HG02870 (cell line): ENCODE results near the gene DUSP22.
"Not testable (repeated sequence)": the region's sequence is repeated elsewhere in the genome, so short reads cannot be mapped to it uniquely, and the experiment has no call there.

Experiments used
- ATAC-seq: cut with Tn5 transposase; IDR thresholded peaks from one replicate; pipeline ENCODE4 v1.9.1; 2021; ENCODE audit warnings: mild to moderate bottlenecking, moderate library complexity; ENCODE audit not compliant: unreplicated experiment

Gene DUSP22

DNA sequence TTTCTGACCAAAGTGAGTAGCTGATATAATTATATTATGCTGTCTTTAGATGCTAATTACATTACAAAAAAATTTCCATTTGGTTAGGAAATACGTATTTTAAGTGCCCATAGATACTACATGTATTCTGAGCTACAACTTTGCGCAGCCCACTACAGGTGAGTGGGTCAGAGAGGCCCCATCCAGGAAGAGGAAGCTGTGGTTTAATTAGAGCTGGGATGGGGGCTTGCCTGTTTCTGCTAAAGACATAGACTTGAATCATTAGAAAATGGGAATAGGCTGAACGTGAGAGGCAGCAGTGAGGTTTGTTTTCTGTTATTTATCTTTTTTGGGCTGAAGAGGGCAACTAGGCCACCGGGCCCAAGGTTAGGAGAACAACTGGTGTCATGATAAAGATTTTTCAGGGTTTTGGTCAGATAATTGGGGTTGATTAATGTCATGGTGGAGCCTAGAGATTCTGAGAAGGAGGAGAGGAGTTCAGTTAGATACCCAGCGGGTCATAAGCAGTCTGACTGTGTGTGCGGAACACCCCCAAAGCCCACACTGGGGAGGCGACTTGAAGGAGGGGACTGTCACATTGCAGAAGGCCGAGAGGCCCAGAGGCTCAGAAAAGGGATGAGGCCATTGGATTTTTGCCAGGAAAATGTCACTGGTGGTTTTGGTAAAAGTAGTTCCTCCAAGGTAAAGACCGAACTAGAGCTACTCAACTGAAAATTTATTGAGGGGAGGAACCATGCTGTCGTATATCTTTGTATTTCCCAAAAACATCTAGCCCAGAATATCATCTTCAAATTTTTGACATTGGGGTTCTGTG, 84.7 kb downstream of the DUSP22 start:
- ATAC-seq: no peak

DNA sequence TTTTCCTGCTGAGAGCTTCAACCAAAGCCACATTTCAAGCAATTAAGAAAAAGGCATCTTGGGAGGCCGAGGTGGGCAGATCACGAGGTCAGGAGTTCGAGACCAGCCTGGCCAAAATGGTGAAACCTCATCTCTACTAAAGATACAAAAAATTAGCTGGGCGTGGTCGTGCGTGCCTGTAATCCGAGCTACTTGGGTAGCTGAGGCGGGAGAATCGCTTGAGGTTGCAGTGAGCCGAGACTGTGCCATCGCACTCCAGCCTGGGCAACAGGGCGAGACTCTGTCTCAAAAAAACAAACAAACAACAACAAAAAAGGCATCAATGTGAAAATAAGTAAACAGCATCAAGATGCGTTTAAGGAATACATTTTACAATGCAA, 85.3 kb downstream of the DUSP22 start:
- ATAC-seq: not testable (repeated sequence)

DNA sequence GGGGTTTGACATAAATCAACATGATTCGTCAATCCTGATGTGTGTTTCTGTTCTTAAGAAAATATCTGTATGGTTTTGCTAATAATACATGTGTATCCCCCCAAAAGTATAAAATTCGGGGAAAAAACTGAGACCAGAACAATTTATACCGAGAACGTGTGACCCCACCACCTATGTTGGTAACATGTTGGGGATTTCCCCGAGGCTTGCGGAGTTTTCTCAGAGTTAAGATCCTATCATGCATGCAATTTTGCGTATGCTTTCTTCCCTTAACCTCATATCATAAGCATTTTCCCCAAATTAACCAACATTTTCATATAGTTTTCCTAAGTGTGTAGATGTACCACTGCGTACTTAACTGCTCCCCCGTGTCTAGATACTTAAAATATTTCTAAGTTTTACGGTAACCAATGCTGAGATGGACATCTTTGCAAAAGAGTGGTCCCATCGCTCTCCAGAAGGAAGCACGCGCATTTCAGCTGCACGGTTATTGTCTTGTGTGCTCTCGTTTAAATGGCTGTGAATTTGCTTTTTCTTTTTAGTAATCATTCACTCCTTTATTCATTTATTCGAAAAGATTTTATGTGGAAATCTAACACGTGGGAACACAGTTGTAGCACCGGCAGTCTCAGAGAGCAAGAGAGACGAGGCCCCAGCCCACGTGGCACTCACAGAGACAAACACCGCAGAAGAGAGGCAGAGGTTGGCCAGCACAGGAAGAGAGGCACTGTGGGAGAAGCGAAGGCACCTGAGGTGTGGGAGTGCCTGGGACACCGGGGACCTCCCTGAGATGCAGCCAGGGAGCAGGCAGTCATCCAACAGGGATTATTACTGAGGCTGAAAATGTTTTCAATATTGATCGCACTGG, 86.0 kb downstream of the DUSP22 start:
- no peak for ATAC-seq

DNA sequence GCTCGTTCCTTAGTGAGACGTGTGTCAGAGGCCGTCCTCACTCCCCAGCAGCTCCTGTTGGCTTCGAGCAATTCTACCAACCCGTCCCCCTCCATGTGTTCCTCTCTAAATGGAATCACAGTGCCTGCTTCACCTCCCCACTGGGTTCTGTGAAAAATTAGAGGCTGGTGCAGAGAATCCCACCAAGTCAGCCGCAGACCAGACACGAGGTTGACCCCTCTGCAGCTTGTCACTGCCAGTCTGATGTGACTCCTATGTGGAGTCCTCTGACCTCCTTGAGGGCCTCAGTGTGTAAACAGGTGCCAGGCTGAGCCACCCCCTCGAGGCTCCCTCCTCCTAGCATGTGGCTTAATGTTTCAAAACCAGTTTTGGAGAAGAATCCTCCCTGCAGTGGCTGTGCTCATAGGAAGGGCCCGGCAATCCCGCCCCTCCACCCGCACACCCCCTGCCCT, 86.7 kb downstream of the DUSP22 start:
- ATAC-seq: peak; percentile 5

DNA sequence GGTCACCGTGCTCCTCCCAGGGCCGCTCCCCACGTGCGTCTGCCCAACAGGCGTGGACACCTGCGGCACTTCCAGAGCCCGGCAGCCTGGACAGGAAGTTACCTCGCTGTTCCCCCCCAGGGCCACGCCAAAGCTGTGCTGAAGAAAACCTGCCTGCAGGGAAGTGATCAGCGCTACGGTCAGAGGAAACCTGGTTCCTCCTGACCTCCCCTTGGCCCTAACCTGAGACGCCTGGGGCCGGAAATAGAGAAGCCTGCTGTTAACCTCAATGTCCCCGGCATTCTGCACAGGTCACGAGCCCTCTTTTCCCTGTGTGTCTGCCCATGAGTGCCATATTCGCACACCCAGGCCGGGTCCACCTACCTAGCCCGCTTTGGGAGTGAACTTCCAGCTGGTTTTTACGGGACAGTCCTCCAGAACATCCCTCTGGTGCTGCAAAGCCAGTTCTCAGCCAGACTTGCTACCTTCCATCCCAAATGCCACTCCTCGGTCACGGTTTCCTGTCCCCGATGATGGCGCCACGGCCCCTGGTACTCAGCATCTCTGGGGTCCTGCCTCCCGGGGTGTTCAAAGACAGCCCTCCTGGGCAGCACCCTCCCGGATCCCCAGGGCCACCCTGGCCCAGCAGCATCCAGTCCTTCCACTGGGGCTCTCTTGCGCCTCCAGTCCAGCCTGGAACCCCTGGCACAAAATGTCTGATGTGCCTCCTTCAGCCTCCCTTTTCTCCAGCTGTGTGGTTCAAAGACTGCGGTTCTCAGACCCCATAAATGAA, 87.3 kb downstream of the DUSP22 start:
- ATAC-seq: peak; percentile 48

DNA sequence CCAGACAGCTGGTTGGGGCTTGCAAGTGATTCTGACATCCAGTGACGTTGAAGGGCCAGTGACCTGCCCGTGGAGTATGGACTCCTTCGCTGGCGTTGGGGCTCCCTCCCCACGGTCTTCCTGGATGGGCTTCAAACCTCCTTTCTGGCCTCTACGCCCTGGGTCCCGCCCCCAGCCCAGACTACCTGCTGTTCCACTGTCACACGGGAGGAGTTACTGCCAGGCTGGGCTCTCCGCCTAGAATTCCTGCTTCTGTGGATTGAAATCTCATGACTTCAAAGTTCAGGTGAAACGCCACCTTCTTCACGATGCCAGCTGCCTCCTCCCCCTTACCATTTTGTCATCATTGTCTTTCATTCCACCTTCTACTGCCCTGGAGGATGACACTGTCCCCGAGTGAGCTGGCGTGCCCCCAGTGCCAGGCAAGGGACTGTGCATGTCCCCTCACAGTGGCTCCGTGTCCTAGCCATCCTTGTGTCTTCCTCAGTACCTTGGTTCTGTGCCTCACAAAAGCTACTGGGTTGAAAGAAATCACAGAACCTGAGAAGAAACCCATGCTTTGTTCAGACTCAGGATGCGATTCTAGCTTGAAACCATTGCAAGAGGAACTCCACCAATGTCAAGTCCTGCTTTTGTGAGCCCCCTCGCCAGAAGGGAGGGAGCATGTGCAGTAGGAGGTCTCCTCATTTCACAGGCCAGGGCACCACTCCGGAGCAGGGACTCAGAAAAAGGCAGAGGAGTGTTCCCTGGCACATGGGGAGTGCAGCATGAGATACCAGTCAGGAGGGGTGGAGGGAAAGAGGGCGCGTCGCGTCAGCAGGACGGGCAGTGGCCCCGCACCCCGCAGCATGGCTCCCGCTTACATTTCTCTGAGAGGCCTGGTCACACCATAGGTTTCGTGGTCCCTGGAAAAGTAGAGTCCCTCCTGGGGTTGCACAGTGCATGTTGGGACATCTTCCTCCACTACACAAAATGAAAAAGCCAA, 88.2 kb downstream of the DUSP22 start:
- no peak for ATAC-seq

DNA sequence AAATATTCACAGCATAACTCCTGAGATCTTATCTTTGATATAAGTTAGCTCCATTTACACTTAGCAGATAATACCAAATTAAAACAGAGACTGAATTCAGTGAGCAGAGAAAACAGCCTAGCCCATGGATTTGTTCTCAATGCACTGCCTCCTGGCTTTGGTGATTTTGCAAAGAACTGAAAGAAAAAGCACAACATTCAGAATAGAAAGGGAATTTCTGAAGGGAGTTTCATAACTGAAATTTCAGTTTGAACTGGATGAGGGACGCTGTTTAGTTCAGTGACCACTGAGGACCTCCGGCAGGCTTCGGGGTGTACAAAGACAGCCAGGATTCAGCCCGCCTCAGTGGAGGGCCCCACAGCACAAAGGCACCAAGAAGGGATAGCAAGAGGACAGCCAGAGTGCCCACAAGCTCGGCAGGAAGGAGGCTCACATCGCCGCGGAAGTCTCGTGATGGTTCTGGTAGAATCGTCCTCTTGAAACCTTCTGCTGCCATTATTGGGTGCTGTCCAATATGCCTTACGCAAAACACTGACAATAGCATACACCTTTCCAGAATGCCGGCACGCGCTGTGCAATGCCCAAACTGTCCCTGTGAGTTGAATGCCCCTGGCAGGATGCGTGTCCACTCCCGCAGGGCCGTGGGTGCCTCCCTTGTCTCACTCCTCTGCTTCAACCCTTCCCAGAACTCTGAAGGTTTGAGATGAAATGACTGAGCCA, 89.6 kb downstream of the DUSP22 start:
- no peak for ATAC-seq

DNA sequence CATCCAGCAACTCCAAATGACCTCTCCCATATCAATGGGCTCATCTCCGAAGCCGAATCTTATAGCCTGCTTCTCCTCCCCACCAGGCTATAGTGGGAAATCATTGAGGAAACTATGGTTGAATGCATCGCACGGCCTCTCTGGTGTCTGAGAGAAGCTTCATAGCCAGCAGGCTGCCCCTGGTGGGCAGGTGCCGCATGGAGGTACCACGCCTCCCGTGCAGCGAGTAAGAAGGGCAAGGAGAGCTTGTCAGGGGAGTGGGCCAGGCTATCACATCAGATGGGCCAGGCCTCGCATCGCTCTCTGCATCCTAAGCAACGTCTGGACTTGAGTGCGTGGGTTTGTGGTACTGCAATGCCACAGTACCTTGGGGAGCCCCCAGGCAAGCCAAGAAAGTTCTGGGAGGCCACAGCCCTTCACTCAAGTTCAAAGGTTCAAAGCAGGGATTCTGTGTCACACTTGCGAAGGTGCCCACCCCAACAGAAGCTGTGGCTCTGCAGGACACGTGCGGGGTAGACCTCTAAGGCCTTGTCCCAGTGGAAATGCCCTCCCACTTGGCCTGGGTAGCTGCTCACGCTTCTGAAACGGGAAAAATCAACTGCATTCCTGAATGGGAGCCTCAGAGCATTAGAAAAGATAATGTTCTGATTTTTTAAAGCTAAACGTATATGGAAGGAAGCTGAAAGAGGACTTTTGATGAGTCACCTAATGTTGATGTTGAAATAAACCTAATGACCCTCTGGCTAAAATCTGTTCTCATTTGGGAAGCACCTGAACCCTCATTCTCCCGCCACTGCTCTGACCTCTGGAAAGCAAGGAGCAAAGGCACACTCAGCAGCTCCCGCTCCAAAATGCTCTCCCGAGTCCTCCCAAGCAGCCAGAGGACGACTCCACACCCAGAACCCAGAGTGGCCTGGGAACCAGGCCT, 90.9 kb downstream of the DUSP22 start:
- ATAC-seq: no peak

DNA sequence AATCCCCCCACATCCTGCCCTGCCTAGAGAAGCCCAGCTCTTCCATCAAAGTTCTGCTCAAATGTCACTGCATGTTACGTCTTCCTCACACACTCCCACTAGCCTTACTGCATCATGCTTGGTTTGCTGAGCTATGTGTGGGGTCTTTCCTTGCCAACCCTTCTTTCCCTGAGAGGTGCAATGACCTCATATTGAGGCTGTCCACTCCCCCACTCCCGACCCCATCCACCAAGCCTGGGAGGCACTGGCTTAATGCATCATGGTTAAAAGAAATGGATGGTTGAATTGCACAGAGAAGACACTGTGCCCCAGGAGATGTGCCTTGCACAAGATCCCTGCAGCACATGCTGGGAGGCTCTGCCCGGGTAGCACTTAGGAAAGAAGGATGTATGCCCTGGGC, 91.6 kb downstream of the DUSP22 start:
- no peak for ATAC-seq

DNA sequence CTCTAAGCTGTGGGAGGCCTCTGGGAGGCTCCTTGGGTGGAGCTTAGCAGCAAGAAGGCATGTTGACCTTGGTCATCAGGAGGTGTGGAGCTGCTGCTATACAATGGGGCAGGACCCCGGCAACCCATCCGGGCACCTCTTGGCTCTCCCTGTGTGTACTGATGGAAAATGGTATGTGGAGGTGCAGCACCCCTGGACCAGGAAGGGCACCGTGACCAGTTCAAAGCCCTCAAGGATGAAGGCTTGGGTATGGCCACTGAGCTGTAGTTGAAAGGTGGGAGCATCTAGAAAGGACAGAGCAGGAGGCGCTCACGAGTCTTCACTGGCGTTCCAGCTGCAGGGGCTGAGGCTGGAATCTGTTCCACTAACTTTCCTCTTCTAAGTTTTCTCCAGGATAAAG, 92.6 kb downstream of the DUSP22 start:
- ATAC-seq: no peak

DNA sequence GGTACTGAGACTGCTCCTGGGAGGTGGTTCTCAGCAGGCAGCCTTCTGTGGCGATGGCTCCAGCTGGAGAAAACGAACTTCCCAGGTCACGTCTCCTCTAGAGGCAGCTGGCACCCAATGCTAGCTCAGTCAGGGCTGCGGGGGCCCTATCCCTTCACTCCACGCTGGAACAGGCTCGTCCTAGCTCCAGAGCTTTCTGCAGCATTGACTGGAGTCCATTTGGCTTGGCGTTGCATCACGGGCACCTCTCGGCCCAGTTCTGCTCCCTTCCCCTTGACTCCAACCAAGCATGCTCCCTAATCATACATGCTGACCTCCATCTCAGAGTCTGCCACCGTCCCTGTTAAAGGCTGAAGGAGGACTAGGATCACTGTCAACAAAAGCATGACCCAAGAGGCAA, 93.3 kb downstream of the DUSP22 start:
- no peak for ATAC-seq

DNA sequence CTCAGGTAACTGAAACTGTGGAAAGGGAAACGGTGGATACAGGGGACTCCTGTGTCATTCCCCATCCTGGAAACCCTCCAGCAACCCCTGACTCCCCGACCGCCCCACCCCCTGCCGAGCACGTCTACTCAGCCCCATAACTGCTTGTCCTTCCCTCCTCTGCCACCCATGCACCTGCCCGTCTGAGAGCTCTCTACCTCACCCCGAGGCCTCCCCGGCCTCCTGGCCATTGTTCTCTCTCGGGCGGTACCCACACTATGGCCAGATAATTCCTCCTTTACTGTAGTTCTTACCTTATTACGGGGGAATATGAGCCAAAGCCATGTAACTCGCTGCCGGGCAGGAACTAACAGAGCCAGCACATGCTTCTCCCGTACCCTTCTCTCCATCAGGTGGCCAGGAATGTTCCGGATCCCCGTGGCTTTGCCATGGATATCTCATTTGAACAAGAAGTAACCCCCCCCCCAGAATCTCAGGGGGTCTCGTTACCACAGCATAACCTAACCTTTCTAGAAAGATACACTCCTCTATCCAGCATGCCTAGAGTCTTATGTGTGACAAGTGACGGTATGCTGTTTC, 94.5 kb downstream of the DUSP22 start:
- ATAC-seq: no peak

DNA sequence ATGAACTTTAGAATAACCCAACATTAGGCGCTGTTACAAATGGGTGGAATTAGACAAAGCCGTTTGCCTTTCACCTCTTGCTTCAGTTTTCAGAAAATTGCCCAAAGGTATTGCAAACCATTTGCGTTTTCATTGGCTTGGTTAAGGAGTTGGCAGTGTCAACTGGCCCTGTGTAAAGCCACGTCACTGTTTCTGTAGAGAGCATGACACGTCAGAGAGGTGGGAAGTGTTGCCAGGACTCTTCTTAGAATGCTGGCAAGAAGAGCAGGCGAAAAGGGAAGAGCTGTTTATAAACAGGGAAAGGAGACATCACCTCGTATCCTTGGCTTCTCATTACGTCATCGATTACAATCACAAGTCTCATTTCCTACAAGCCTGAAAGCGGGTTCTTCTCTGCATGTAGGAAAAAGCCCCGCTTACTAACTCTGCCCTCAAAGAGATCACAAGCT, 95.0 kb downstream of the DUSP22 start:
- ATAC-seq: no peak

DNA sequence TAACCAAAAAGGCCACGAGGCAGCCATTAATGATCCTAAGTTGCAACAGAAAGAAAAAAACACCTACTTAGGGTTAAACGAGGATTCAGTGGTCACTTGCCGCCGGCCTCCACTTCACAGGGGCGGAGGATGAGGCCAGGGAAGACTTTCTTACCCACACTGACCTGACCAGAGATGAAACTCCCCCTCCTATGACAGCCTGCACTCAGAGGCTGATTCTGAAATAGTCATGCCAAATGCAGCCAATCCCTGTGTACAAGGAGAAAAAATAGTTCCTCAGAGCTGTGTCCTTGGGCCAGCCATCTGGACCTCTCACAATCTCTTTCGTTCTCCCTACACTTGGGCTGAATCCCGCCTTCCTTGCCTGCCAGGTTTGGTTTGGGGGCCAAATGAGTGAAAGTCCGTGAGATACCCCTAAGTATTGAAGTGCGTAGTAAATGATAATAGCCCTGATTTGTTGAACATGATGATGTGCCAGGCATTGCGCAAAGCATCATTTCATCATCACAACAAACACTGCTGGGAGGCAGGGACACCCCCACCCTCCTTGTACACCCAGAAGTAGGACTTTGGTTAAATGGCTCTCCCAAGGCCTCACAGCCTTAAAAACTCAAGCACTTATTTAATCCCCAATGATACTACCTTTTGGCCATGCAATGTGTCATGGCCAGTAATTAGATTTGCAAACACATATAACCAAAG, 96.1 kb downstream of the DUSP22 start:
- no peak for ATAC-seq

DNA sequence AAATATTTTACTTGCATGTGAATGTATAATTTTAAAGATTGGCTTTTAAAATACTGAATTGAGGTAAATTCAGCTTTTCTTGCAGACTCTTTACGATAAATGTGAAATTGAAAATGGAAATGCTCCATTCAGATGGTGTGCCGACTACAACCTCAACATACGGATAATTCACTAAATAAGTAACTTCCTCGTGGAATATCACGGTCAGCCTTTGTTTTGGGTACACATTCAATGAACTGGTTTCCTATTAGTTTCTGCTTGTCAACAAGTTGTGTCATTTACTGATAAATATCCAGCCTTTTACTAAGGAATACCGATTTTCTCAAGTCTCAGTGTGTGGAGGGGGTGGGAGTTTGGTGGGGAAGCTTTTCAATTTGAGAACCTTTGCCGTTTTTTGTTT, 96.9 kb downstream of the DUSP22 start:
- no peak for ATAC-seq

DNA sequence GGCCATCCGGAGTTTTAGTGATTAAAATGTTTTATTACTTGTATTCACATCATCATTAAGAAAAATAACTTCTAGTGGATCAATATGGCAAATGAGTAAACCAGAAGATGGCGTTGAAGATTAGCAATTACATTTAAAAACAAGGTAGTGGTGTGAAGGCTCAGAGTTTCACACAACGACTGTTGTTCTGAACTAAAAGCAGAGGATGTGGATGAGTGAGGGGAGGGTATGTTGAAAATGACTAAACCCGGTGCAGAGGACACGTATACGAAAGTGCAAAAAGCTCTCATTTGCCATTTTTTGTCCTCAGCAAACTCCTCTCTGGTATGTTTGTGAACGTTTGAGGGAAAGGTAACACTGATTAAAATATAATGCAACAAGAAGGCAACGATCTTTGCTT, 97.3 kb downstream of the DUSP22 start:
- no peak for ATAC-seq

DNA sequence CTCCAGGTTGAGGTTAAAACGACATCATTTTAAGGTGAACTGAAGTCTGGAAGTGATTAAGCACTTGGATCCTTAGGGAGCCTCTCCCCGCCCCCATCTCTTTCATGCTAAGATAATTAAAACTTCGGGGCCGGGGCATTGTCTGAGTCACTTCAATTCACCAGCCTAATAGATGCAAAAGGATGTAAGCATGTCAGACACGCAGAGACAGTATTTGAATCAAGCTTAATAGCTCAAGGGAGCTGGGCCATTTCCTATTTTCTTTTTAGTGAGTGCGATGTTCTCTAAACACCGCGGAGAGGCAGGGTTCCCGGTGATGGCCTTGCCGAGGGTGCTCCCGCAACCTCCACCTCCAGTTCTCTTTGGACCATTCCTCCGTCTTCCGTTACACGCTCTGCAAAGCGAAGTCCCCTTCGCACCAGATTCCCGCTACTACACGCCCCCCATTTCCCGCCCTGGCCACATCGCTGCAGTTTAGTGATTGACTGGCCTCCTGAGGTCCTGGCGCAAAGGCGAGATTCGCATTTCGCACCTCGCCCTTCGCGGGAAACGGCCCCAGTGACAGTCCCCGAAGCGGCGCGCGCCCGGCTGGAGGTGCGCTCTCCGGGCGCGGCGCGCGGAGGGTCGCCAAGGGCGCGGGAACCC, 98.7 kb downstream of the DUSP22 start:
- ATAC-seq: peak; percentile 10
